ENCODE results near the gene OR4D6. TPM values are rescaled to one million over a fixed set of nuclear protein-coding genes. Genes with fewer than 3 reads are reported as not detected.

The OR4D6 gene
- total RNA-seq (not detected), polyA plus RNA-seq (not detected)
- long read RNA-seq, donor 1: 0 reads
- long read RNA-seq, donor 2: 0 reads
- long read RNA-seq, donor 3: 0 reads

DNA sequence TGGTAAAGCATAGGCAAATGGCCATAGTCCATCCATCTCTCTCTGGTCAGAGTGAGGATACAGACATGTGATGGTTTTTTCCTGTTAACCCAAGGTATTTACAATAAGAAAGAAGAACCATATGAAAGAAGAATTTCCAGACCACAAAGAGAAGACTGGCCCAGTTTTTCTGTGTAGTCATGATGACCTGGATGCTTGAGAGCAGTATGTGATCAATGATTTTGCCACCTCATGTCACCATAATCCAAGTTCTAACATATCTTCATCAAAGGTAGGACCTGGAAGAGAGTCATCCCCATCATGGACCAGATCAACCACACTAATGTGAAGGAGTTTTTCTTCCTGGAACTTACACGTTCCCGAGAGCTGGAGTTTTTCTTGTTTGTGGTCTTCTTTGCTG is at the start of gene OR4D6:
OR4D6 (plus strand) TSS at position 301 of the 400 bp plus-strand sequence; CDS start at position 301, 0 bp downstream.
- 86 to 88% (median 87%) methylated on average over 2 of the region's 2 CpGs for WGBS, 3 donors
- no peaks in the 10 kb centered on the region for H3K9me3 ChIP-seq
- TF ChIP-seq, protein P1, sequence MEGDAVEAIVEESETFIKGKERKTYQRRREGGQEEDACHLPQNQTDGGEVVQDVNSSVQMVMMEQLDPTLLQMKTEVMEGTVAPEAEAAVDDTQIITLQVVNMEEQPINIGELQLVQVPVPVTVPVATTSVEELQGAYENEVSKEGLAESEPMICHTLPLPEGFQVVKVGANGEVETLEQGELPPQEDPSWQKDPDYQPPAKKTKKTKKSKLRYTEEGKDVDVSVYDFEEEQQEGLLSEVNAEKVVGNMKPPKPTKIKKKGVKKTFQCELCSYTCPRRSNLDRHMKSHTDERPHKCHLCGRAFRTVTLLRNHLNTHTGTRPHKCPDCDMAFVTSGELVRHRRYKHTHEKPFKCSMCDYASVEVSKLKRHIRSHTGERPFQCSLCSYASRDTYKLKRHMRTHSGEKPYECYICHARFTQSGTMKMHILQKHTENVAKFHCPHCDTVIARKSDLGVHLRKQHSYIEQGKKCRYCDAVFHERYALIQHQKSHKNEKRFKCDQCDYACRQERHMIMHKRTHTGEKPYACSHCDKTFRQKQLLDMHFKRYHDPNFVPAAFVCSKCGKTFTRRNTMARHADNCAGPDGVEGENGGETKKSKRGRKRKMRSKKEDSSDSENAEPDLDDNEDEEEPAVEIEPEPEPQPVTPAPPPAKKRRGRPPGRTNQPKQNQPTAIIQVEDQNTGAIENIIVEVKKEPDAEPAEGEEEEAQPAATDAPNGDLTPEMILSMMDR (IDR thresholded peaks at IDR 0.05): no peak
- no peak for TF ChIP-seq EP300 (IDR thresholded peaks at IDR 0.05)
- no peak for TF ChIP-seq POLR2A (IDR thresholded peaks at IDR 0.05)
- DNase-seq: no peak
- H3K27ac ChIP-seq: no peak within 1 kb of the TSS
- intact Hi-C loops (cut with DNase I): no loop called here
- H3K36me3 ChIP-seq: no peaks in the 10 kb centered on the region
- no peak within 1 kb of the TSS for H3K4me3 ChIP-seq
- no peaks in the 10 kb centered on the region for H3K27me3 ChIP-seq
- no peaks in the 10 kb centered on the region for H3K4me1 ChIP-seq (ENCODE audit: insufficient read depth)

DNA sequence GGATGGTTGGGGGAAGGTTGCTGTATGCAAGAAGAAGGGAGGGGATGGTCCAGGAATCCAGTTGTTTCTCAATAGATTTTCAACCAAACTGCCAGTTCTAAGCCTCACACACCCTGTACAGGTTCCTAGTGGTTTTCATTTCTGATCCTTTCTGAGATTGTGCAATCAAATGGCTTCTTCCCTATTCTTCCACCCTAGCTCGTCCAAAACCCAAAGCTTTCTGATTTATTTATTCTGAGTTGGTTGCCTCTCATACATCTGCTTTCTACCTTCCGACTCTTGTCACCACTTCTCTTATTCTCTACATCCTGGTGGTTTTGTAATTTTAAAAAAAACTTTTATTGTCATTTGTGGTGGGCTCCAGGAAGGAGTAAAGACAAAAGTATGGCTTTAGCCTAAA is 43.1 kb upstream of the OR4D6 start:
- Histone ChIP-seq H3K27me3 (no peaks in the 10 kb centered on the region), H3K36me3 (no peaks in the 10 kb centered on the region), H3K4me3 (no peak overlapping the region), H3K27ac (no peak overlapping the region), H3K4me1 (ENCODE audit: insufficient read depth) (no peaks in the 10 kb centered on the region), H3K9me3 (no peaks in the 10 kb centered on the region)
- intact Hi-C loops (cut with DNase I): no loop called here
- 61 to 81% (median 65%) methylated on average over 2 of the region's 2 CpGs for WGBS, 3 donors
- TF ChIP-seq, protein P1 (IDR thresholded peaks at IDR 0.05): no peak
- TF ChIP-seq EP300 (IDR thresholded peaks at IDR 0.05): no peak
- TF ChIP-seq POLR2A (IDR thresholded peaks at IDR 0.05): no peak
- no peak for DNase-seq

DNA sequence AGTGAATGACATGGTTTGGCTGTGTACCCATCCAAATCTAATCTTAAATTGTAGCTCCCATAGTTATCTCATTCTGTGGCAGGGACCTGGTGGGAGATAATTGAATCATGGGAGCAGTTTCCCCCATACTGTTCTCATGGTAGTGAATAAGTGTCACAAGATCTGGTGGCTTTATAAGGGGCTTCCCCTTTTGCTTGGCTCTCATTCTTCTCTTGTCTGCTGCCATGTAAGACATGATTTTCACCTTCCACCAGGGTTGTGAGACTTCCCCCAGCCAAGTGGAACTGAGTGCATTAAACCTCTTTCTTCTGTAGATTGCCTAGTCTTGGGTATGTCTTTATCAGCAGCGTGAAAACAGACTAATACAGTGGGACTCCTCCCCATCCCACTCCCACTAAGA is 41.6 kb upstream of the OR4D6 start:
- no peak for DNase-seq
- intact Hi-C loops (cut with DNase I): no loop called here
- Histone ChIP-seq H3K36me3 (no peaks in the 10 kb centered on the region), H3K4me3 (no peak overlapping the region), H3K9me3 (no peaks in the 10 kb centered on the region), H3K4me1 (ENCODE audit: insufficient read depth) (no peaks in the 10 kb centered on the region), H3K27me3 (no peaks in the 10 kb centered on the region), H3K27ac (no peak overlapping the region)
- no peak for TF ChIP-seq POLR2A (IDR thresholded peaks at IDR 0.05)
- TF ChIP-seq EP300 (IDR thresholded peaks at IDR 0.05): no peak
- TF ChIP-seq, protein P1 (IDR thresholded peaks at IDR 0.05): no peak
- WGBS, 3 donors: 58 to 82% (median 70%) methylated on average over 1 of the region's 1 CpG

DNA sequence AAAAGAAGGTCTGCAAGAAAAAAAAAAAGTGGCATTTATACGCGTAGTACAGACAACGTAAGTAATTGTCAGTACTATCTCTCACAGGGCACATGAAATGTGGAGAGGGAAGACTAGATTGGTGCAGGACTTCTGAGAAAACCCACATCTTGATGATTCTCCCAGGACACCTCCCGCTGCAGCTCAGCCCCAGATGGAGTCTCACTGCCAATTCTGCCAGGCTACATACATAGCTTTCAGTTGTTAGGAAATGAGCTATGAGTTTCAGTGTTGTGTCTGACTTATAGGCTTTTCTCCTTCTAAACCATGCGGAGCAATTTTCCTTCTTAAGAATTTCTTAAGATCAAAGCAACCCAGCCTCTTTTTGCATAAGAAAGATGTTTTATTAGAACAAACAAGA is 40.1 kb upstream of the OR4D6 start:
- Histone ChIP-seq H3K36me3 (no peaks in the 10 kb centered on the region), H3K27me3 (no peaks in the 10 kb centered on the region), H3K9me3 (no peaks in the 10 kb centered on the region), H3K27ac (no peak overlapping the region), H3K4me1 (ENCODE audit: insufficient read depth) (no peaks in the 10 kb centered on the region), H3K4me3 (no peak overlapping the region)
- intact Hi-C loops (cut with DNase I): no loop called here
- 83 to 85% (median 84%) methylated on average over 5 of the region's 5 CpGs for WGBS, 3 donors
- DNase-seq: no peak
- TF ChIP-seq POLR2A (IDR thresholded peaks at IDR 0.05) (no peak), EP300 (IDR thresholded peaks at IDR 0.05) (no peak)
- TF ChIP-seq, protein P1 (IDR thresholded peaks at IDR 0.05): no peak
